ENCODE results near the gene BMPR1B. TPM values are rescaled to one million over a fixed set of nuclear protein-coding genes. Genes with fewer than 3 reads are reported as not detected.

The BMPR1B gene
- total and polyA plus RNA-seq, 2 of the 4 experiments (the other 2 are of a cell fraction): 0.24 to 0.90 TPM

DNA sequence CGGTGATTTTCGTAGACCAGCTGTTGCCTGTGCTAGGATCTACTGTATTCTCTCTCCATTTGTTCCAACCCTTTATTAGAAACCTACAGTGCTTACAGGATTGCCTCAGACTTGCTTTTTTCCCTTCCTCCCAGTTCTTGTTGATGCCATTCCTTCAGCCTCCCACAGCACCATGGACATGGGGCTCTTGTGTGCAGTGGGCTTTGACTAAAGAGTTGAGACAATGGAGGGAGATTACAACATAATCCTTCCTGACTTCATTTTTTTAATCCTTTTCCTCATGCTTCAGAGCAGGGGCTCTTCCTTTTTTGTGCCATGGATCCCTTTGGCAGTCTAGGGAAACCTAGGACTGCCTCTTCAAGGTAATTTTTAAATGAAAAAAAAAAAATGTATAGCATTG lies 92.1 kb downstream of the BMPR1B start:
- ChIA-PET CTCF (no interaction called here), POLR2A (ENCODE audit: unreplicated experiment) (no interaction called here)
- no peaks in the 10 kb centered on the region for H3K36me3 ChIP-seq (ENCODE audit: control insufficient read depth, insufficient read depth, low read length)
- H2AK5ac ChIP-seq (ENCODE audit: low read depth, low read length): no peak overlapping the region
- no peak for DNase-seq
- TF ChIP-seq CEBPB (IDR thresholded peaks at IDR 0.05; ENCODE audit: low read depth, low read length): no peak
- TF ChIP-seq NFE2L2 (IDR thresholded peaks at IDR 0.05; ENCODE audit: low read depth, low read length): no peak
- TF ChIP-seq CHD1 (IDR thresholded peaks at IDR 0.05; ENCODE audit: low read depth, low read length): no peak
- no peak for TF ChIP-seq BHLHE40 (IDR thresholded peaks at IDR 0.05; ENCODE audit: low read depth, low read length)
- no peak for TF ChIP-seq RCOR1 (IDR thresholded peaks at IDR 0.05; ENCODE audit: insufficient replicate concordance, low read length)
- TF ChIP-seq MXI1 (IDR thresholded peaks at IDR 0.05; ENCODE audit: borderline replicate concordance, low read depth, low read length): no peak
- H3K4me2 ChIP-seq (ENCODE audit: low read depth, low read length): no peak overlapping the region
- H4K20me1 ChIP-seq (ENCODE audit: insufficient read depth, low read length): no peaks in the 10 kb centered on the region
- H3K9me3 ChIP-seq (ENCODE audit: control insufficient read depth, insufficient read depth, low read length): no peaks in the 10 kb centered on the region
- WGBS, 2 experiments (ENCODE audit: extremely low coverage in 2 of 2, insufficient read length in 1 of 2): no CpG with 5 or more reads among the region's 2 CpGs
- no peak overlapping the region for H2AK9ac ChIP-seq (replicated peaks; ENCODE audit: low read depth, low read length, poor library complexity)
- H4K5ac ChIP-seq (ENCODE audit: low read depth, low read length): no peak overlapping the region
- H3K9me1 ChIP-seq (ENCODE audit: insufficient read depth, low read length): no peaks in the 10 kb centered on the region
- H3K23ac ChIP-seq (ENCODE audit: low read depth, low read length): no peak overlapping the region
- H3K14ac ChIP-seq (replicated peaks; ENCODE audit: low read depth, low read length): no peak overlapping the region
- H3K9ac ChIP-seq (ENCODE audit: low read depth, low read length): no peak overlapping the region
- dilution Hi-C loops (cut with HindIII; ENCODE audit: low sequenced_read_pairs, unreplicated experiment) (no loop called here), intact Hi-C loops (cut with micrococcal nuclease) (no loop called here), in situ Hi-C loops (cut with MboI; ENCODE audit: low sequenced_read_pairs) (no loop called here)
- H2BK15ac ChIP-seq (ENCODE audit: low read depth, low read length): no peak overlapping the region
- no peak overlapping the region for H2AFZ ChIP-seq (replicated peaks; ENCODE audit: low read length, poor library complexity)
- no peak overlapping the region for H2BK20ac ChIP-seq (ENCODE audit: low read depth, low read length)
- no peak overlapping the region for H3K18ac ChIP-seq (ENCODE audit: low read depth, low read length)
- no peak overlapping the region for H4K8ac ChIP-seq (ENCODE audit: low read depth in 2 of 2, low read length in 2 of 2)
- no peak overlapping the region for H3K56ac ChIP-seq (ENCODE audit: extremely low read depth, insufficient read depth, low read length)
- no TSS peak for BruUV-seq (replicated peaks)
- no peak overlapping the region for H2BK120ac ChIP-seq (ENCODE audit: low read depth, low read length)
- no peak overlapping the region for H4K91ac ChIP-seq (ENCODE audit: insufficient read depth, low read depth, low read length)
- no peak overlapping the region for H3K27ac ChIP-seq (ENCODE audit: insufficient read depth, low read length)
- H3K4me1 ChIP-seq (ENCODE audit: control insufficient read depth, insufficient read depth, low read length): no peaks in the 10 kb centered on the region
- no peak overlapping the region for H3K4ac ChIP-seq (ENCODE audit: low read depth, low read length)
- no peak overlapping the region for H3K4me3 ChIP-seq (ENCODE audit: insufficient read depth, low read depth, low read length)
- H3K27me3 ChIP-seq (ENCODE audit: control insufficient read depth, insufficient read depth, low read length): no peaks in the 10 kb centered on the region
- ATAC-seq (ENCODE audit: low read depth): no peak
- H2BK5ac ChIP-seq (ENCODE audit: low read depth, low read length, poor library complexity, severe bottlenecking): no peak overlapping the region
- no peaks in the 10 kb centered on the region for H3K79me1 ChIP-seq (ENCODE audit: low read depth in 1 of 2, low read length in 2 of 2)

All from IMR-90 (cell line).